H9 (cell line): ENCODE results near the gene RND2. TPM values are rescaled to one million over a fixed set of nuclear protein-coding genes. Genes with fewer than 3 reads are reported as not detected.

Experiments used
- DNase-seq: peaks from one replicate; pipeline ENCODE4 v3.0.0-alpha.2; 2017
- H2AFZ ChIP-seq: one replicate; pipeline ENCODE4 v1.6.1; 2013; ENCODE audit warnings: mild to moderate bottlenecking, low read length, control low read depth, moderate library complexity
- H2AK5ac ChIP-seq: 2 replicates; pipeline ENCODE4 v1.6.1; 2013; ENCODE audit warnings: low read length, control low read depth, mixed read lengths; ENCODE audit not compliant: insufficient read length
- H2BK120ac ChIP-seq: one replicate; pipeline ENCODE4 v1.6.1; 2013; ENCODE audit warnings: low read depth, mild to moderate bottlenecking, low read length, control low read depth, inconsistent platforms; ENCODE audit not compliant: poor library complexity, severe bottlenecking
- H2BK12ac ChIP-seq: 2 replicates; pipeline ENCODE4 v1.6.1; 2013; ENCODE audit warnings: low read length, control low read depth, mixed read lengths, low read depth; ENCODE audit not compliant: insufficient read length
- H2BK15ac ChIP-seq: 2 replicates; pipeline ENCODE4 v1.6.1; 2013; ENCODE audit warnings: low read depth, low read length, control low read depth
- H2BK20ac ChIP-seq: one replicate; pipeline ENCODE4 v1.6.1; 2013; ENCODE audit warnings: low read depth, mild to moderate bottlenecking, low read length, control low read depth, inconsistent platforms; ENCODE audit not compliant: poor library complexity, severe bottlenecking
- H2BK5ac ChIP-seq: 2 replicates; pipeline ENCODE4 v1.6.1; 2013; ENCODE audit warnings: low read length, control low read depth, mixed read lengths; ENCODE audit not compliant: insufficient read length
- H3K14ac ChIP-seq: 2 replicates; pipeline ENCODE4 v1.6.1; 2013; ENCODE audit warnings: low read length, control low read depth; ENCODE audit not compliant: insufficient read depth
- H3K18ac ChIP-seq: 2 replicates; pipeline ENCODE4 v1.6.1; 2013; ENCODE audit warnings: low read depth, mild to moderate bottlenecking, mixed read lengths, low read length, control low read depth; ENCODE audit not compliant: insufficient read length
- H3K23ac ChIP-seq: 2 replicates; pipeline ENCODE4 v1.6.1; 2013; ENCODE audit warnings: low read length, control low read depth, mixed read lengths, low read depth; ENCODE audit not compliant: insufficient read length
- H3K23me2 ChIP-seq: 2 replicates; pipeline ENCODE4 v1.6.1; 2013; ENCODE audit warnings: low read depth, mild to moderate bottlenecking, mixed read lengths, low read length, control low read depth; ENCODE audit not compliant: insufficient read length, poor library complexity, severe bottlenecking
- H3K27ac ChIP-seq: 2 replicates; pipeline ENCODE4 v1.5.1; 2013; ENCODE audit warnings: low read length, control low read depth, mixed read lengths, low read depth; ENCODE audit not compliant: insufficient read length
- H3K27me3 ChIP-seq: 2 replicates; pipeline ENCODE4 v1.6.1; 2013; ENCODE audit warnings: low read length, control low read depth, inconsistent platforms; ENCODE audit not compliant: insufficient read depth
- H3K4ac ChIP-seq: 2 replicates; pipeline ENCODE4 v1.6.1; 2013; ENCODE audit warnings: low read depth, mild to moderate bottlenecking, control low read depth, inconsistent platforms, low read length, moderate library complexity
- H3K4me1 ChIP-seq: 2 replicates; pipeline ENCODE4 v1.6.1; 2013; ENCODE audit warnings: low read length, control low read depth, inconsistent platforms; ENCODE audit not compliant: insufficient read depth
- H3K4me2 ChIP-seq: 2 replicates; pipeline ENCODE4 v1.6.1; 2013; ENCODE audit warnings: low read length, control low read depth, mixed read lengths; ENCODE audit not compliant: insufficient read length, insufficient read depth
- H3K56ac ChIP-seq: 2 replicates; pipeline ENCODE4 v1.6.1; 2013; ENCODE audit warnings: low read depth, mild to moderate bottlenecking, mixed read lengths, low read length, control low read depth; ENCODE audit not compliant: insufficient read length
- H3K79me1 ChIP-seq: 2 replicates; pipeline ENCODE4 v1.6.1; 2013; ENCODE audit warnings: low read depth, mild to moderate bottlenecking, moderate library complexity, low read length, control low read depth, inconsistent platforms; ENCODE audit not compliant: insufficient read depth, poor library complexity, severe bottlenecking
- H3K79me2 ChIP-seq: 2 replicates; pipeline ENCODE4 v1.6.1; 2013; ENCODE audit warnings: low read length, control low read depth, inconsistent platforms; ENCODE audit not compliant: insufficient read depth
- H3K9ac ChIP-seq: 2 replicates; pipeline ENCODE4 v1.6.1; 2013; ENCODE audit warnings: low read length, control low read depth, mixed read lengths; ENCODE audit not compliant: insufficient read length; ENCODE audit errors: extremely low read depth
- H3K9me3 ChIP-seq: one replicate; pipeline ENCODE4 v1.6.1; 2013; ENCODE audit warnings: low read depth, low read length, inconsistent platforms; ENCODE audit not compliant: control insufficient read depth
- H3T11ph ChIP-seq: one replicate; pipeline ENCODE4 v1.6.1; 2013; ENCODE audit warnings: mild to moderate bottlenecking, low read length, control low read depth, inconsistent platforms
- H4K20me1 ChIP-seq: one replicate; pipeline ENCODE4 v1.6.1; 2013; ENCODE audit not compliant: control insufficient read depth, insufficient read length, insufficient read depth
- H4K5ac ChIP-seq: 2 replicates; pipeline ENCODE4 v1.6.1; 2013; ENCODE audit warnings: low read depth, mild to moderate bottlenecking, mixed read lengths, low read length, control low read depth; ENCODE audit not compliant: insufficient read length
- H4K8ac ChIP-seq: replicated peaks from 2 replicates; pipeline ENCODE4 v1.6.1; 2013; ENCODE audit warnings: low read length, control low read depth, mixed read lengths, low read depth; ENCODE audit not compliant: insufficient read length
- H4K91ac ChIP-seq: 2 replicates; pipeline ENCODE4 v1.6.1; 2013; ENCODE audit warnings: low read depth, mild to moderate bottlenecking, moderate library complexity, mixed read lengths, low read length, control low read depth; ENCODE audit not compliant: insufficient read length
- H3K27ac Mint-ChIP-seq, 3 experiments: 2 replicates in 2 of 3; 3 replicates in 1 of 3; pipeline ENCODE4 v1.8.0; 2020 to 2021; ENCODE audit warnings: mixed read lengths in 3 of 3, mild to moderate bottlenecking in 1 of 3, moderate library complexity in 1 of 3
- H3K27me3 Mint-ChIP-seq: 2 replicates; pipeline ENCODE4 v1.8.0; 2021; ENCODE audit warnings: low read depth, mild to moderate bottlenecking, moderate library complexity, mixed read lengths
- H3K36me3 Mint-ChIP-seq, 3 experiments: 2 replicates in 2 of 3; 3 replicates in 1 of 3; pipeline ENCODE4 v1.8.0; 2020 to 2021; ENCODE audit warnings: low read depth in 3 of 3, mixed read lengths in 3 of 3; ENCODE audit not compliant: insufficient read depth in 1 of 3
- H3K4me1 Mint-ChIP-seq, 2 experiments: 2 replicates each; pipeline ENCODE4 v1.8.0; 2020; ENCODE audit warnings: mixed read lengths in 2 of 2
- H3K4me3 Mint-ChIP-seq, 2 experiments: 2 replicates in 1 of 2; 3 replicates in 1 of 2; pipeline ENCODE4 v1.8.0; 2020 to 2021; ENCODE audit warnings: mild to moderate bottlenecking in 2 of 2, mixed read lengths in 2 of 2, moderate library complexity in 1 of 2
- H3K9me3 Mint-ChIP-seq, 2 experiments: 2 replicates in 1 of 2; 3 replicates in 1 of 2; pipeline ENCODE4 v1.8.0; 2020; ENCODE audit warnings: mild to moderate bottlenecking in 2 of 2, mixed read lengths in 2 of 2, moderate library complexity in 1 of 2
- CTCF ChIP-seq: fragments of 200-600 bp; sonication (generic); conservative IDR thresholded peaks from 3 replicates; pipeline ENCODE4 v1.8.0; 2021; ENCODE audit warnings: antibody characterized with exemption, mild to moderate bottlenecking
- WGBS: extraction: QIAGEN DNeasy Blood & Tissue Kit; methylation state at CpG from one replicate; pipeline ENCODE4 v1.1.7; 2013; ENCODE audit warnings: missing lambda C conversion rate, low lambda C conversion rate, mixed read lengths; ENCODE audit not compliant: insufficient read length; ENCODE audit errors: extremely low coverage; 5-methylcytosine and 5-hydroxymethylcytosine counted together
- total RNA-seq: library from RNA; stranded (reverse); gene quantifications from 2 replicates; pipeline ENCODE4 v1.2.1, GENCODE V29; 2021

RND2 gene
- total RNA-seq, 1 experiment from 2014 or later = 47.8 TPM

- Histone ChIP-seq H3K9me3 (no peaks in the 10 kb centered on the region), H3K23ac (no peak overlapping the region), H3K23me2 (no peaks in the 10 kb centered on the region), H4K20me1 (no peaks in the 10 kb centered on the region), H2BK15ac (no peak overlapping the region), H3K56ac (no peak overlapping the region), H3K4ac (no peak overlapping the region), H3K27me3 (no peaks in the 10 kb centered on the region), H4K5ac (no peak overlapping the region), H3K79me1 (no peaks in the 10 kb centered on the region), H2BK12ac (no peak overlapping the region), H2BK20ac (no peak overlapping the region), H3K9ac (no peak overlapping the region), H3K79me2 (no peaks in the 10 kb centered on the region), H3K4me2 (peak overlapping the region; percentile 18), H4K8ac (no peak overlapping the region), H3K18ac (peak overlapping the region; percentile 31), H2AFZ (no peak overlapping the region), H3K27ac (no peak overlapping the region), H3K14ac (0 out of 2 replicates have a peak overlapping the region, but pooled peaks have one; percentile 17), H2BK120ac (no peak overlapping the region), H4K91ac (no peak overlapping the region), H3K4me1 (peaks cover 11% of the 10 kb centered on the region), H3T11ph (no peak overlapping the region), H2BK5ac (no peak overlapping the region), H2AK5ac (no peak overlapping the region)
- no CpG with 5 or more reads among the region's 12 CpGs for WGBS
- DNase-seq = no peak
- TF ChIP-seq CTCF = no peak
- Mint-ChIP-seq H3K27ac (peak overlapping the region; percentile 93 to 97 (median 94)), H3K9me3 (no peaks in the 10 kb centered on the region), H3K27me3 (no peaks in the 10 kb centered on the region), H3K4me1 (peaks cover 56 to 74% of the 10 kb centered on the region in 2 experiments), H3K4me3 (peak overlapping the region; percentile 35 to 67), H3K36me3 (peaks cover 0 to 10% (median 9%) of the 10 kb centered on the region in 3 experiments; a peak in 5 of 7 replicates)
These were observed 9.2 kb downstream of the RND2 start for GRCh38 chr17:43033948-43034881.
